Liver (tissue), 9 donors: ENCODE data around the gene SNTN. TPM values are rescaled to one million over a fixed set of nuclear protein-coding genes. Genes with fewer than 3 reads are reported as not detected.

ENCODE experiments used
- DNase-seq: peaks from one replicate; pipeline ENCODE4 v3.0.0-alpha.2; 2017; ENCODE audit warnings: low spot score
- H3K27ac ChIP-seq, 2 donors: one replicate each; pipeline ENCODE4 v1.7.0; 2013; ENCODE audit warnings: inconsistent platforms in 2 of 2, low read length in 2 of 2, control low read depth in 1 of 2, low read depth in 1 of 2, mild to moderate bottlenecking in 1 of 2
- H3K27me3 ChIP-seq, 4 donors: one replicate each; pipeline versions ENCODE4 v1.6.1 to v1.7.0; 2013; ENCODE audit warnings: low read length in 3 of 4, inconsistent platforms in 1 of 4, mild to moderate bottlenecking in 1 of 4, moderate library complexity in 1 of 4; ENCODE audit not compliant: control insufficient read depth in 4 of 4, insufficient read depth in 4 of 4
- H3K36me3 ChIP-seq, 4 donors: one replicate each; pipeline versions ENCODE4 v1.6.1 to v1.7.0; 2013; ENCODE audit warnings: low read length in 3 of 4, mild to moderate bottlenecking in 3 of 4, low read depth in 1 of 4, moderate library complexity in 1 of 4; ENCODE audit not compliant: control insufficient read depth in 4 of 4, insufficient read depth in 3 of 4
- H3K4me1 ChIP-seq, 4 donors: one replicate each; pipeline versions ENCODE4 v1.6.1 to v1.7.0; 2013; ENCODE audit warnings: low read length in 3 of 4, mild to moderate bottlenecking in 3 of 4, moderate library complexity in 1 of 4; ENCODE audit not compliant: control insufficient read depth in 4 of 4, insufficient read depth in 4 of 4
- H3K4me3 ChIP-seq, 3 donors: one replicate each; pipeline versions ENCODE4 v1.6.1 to v1.7.0; 2013; ENCODE audit warnings: low read length in 3 of 3, control low read depth in 1 of 3, low read depth in 1 of 3, mild to moderate bottlenecking in 1 of 3
- H3K9ac ChIP-seq, 2 donors: one replicate each; pipeline ENCODE4 v1.7.0; 2013; ENCODE audit warnings: low read length in 2 of 2, mild to moderate bottlenecking in 2 of 2, moderate library complexity in 2 of 2, control low read depth in 1 of 2, low read depth in 1 of 2
- H3K9me3 ChIP-seq, 4 donors: one replicate each; pipeline versions ENCODE4 v1.6.1 to v1.7.0; 2013; ENCODE audit warnings: low read length in 3 of 4; ENCODE audit not compliant: control insufficient read depth in 4 of 4
- EGR1 ChIP-seq, 2 donors: IDR thresholded peaks; 2 replicates each; pipeline ENCODE4 v1.6.1; 2016 to 2018; ENCODE audit warnings: antibody characterized with exemption in 2 of 2, low read depth in 2 of 2
- FOXA2 ChIP-seq: IDR thresholded peaks from 2 replicates; pipeline ENCODE4 v1.6.1; 2016; ENCODE audit warnings: antibody characterized with exemption
- GABPA ChIP-seq, 2 donors: IDR thresholded peaks in 1 of 2; conservative IDR thresholded peaks in 1 of 2; 2 replicates each; pipeline ENCODE4 v1.6.1; 2016; ENCODE audit warnings: antibody characterized with exemption in 2 of 2, mild to moderate bottlenecking in 1 of 2, moderate library complexity in 1 of 2
- HNF4A ChIP-seq, 2 donors: conservative IDR thresholded peaks; 2 replicates each; pipeline ENCODE4 v1.6.1; 2016; ENCODE audit warnings: antibody characterized with exemption in 2 of 2, mild to moderate bottlenecking in 2 of 2
- HNF4G ChIP-seq: IDR thresholded peaks from 2 replicates; pipeline ENCODE4 v1.6.1; 2016; ENCODE audit warnings: antibody characterized with exemption
- JUND ChIP-seq, 2 donors: IDR thresholded peaks; 2 replicates each; pipeline ENCODE4 v1.6.1; 2016; ENCODE audit warnings: antibody characterized with exemption in 2 of 2
- MAX ChIP-seq: IDR thresholded peaks from 2 replicates; pipeline ENCODE4 v1.6.1; 2016; ENCODE audit warnings: antibody characterized with exemption
- RAD21 ChIP-seq, 2 donors: IDR thresholded peaks; 2 replicates each; pipeline ENCODE4 v1.6.1; 2016; ENCODE audit warnings: antibody characterized with exemption in 2 of 2, mild to moderate bottlenecking in 2 of 2
- TAF1 ChIP-seq: conservative IDR thresholded peaks from 2 replicates; pipeline ENCODE4 v1.6.1; 2016; ENCODE audit warnings: antibody characterized with exemption, mild to moderate bottlenecking
- YY1 ChIP-seq: IDR thresholded peaks from 2 replicates; pipeline ENCODE4 v1.6.1; 2016; ENCODE audit warnings: antibody characterized with exemption, mild to moderate bottlenecking
- WGBS: extraction: QIAGEN DNeasy Blood & Tissue Kit; methylation state at CpG from one replicate; pipeline ENCODE4 v1.1.7; 2013; 5-methylcytosine and 5-hydroxymethylcytosine counted together
- polyA plus RNA-seq, 2 donors: library from polyadenylated mRNA; stranded (reverse) in 1 of 2; unstranded in 1 of 2; fragments of 200-250 nt in 1 of 2; fragments of >200 nt in 1 of 2; fragmentation: Nextera tagmentation in 1 of 2; extraction: Ambion mirVana in 1 of 2; gene quantifications; one replicate each; pipeline versions ENCODE4 v1.2.1 to v1.2.3, GENCODE V29; 2013 to 2015
- total RNA-seq, 2 donors: library from RNA; depleted of rRNA; stranded (reverse); fragments of >200 nt; gene quantifications; one replicate each; pipeline ENCODE4 v1.2.3, GENCODE V29; 2014
- TF ChIP-seq, protein P1 (sequence below): IDR thresholded peaks from 2 replicates; pipeline ENCODE4 v1.6.1; 2016; ENCODE audit warnings: antibody characterized with exemption
- TF ChIP-seq, protein P2 (sequence below): IDR thresholded peaks from 2 replicates; pipeline ENCODE4 v1.6.1; 2016; ENCODE audit warnings: antibody characterized with exemption
- TF ChIP-seq, protein P3 (sequence below): fragments of 150-350 bp; IDR thresholded peaks from 2 replicates; pipeline ENCODE4 v1.5.1; 2017; ENCODE audit warnings: improper control_type of control experiment, low read depth, low read length; ENCODE audit not compliant: missing input control
- TF ChIP-seq, protein P4 (sequence below): IDR thresholded peaks from 2 replicates; pipeline ENCODE4 v1.6.1; 2016; ENCODE audit warnings: antibody characterized with exemption, mild to moderate bottlenecking
- donor health status: healthy.
- donor health status: healthy.
- donor health status: healthy.
- donor health status: healthy.
- donor health status: healthy.

SNTN gene
- total and polyA plus RNA-seq, 4 donors, result not detected

GRCh38 chr3:63617391-63617790 is 35.1 kb upstream of the SNTN start:
- no peaks in the 10 kb centered on the region for H3K27me3 ChIP-seq
- DNase-seq, result no peak
- TF ChIP-seq MAX, result no peak
- no peak for TF ChIP-seq HNF4A (conservative IDR thresholded peaks at IDR 0.05)
- TF ChIP-seq, protein P1, sequence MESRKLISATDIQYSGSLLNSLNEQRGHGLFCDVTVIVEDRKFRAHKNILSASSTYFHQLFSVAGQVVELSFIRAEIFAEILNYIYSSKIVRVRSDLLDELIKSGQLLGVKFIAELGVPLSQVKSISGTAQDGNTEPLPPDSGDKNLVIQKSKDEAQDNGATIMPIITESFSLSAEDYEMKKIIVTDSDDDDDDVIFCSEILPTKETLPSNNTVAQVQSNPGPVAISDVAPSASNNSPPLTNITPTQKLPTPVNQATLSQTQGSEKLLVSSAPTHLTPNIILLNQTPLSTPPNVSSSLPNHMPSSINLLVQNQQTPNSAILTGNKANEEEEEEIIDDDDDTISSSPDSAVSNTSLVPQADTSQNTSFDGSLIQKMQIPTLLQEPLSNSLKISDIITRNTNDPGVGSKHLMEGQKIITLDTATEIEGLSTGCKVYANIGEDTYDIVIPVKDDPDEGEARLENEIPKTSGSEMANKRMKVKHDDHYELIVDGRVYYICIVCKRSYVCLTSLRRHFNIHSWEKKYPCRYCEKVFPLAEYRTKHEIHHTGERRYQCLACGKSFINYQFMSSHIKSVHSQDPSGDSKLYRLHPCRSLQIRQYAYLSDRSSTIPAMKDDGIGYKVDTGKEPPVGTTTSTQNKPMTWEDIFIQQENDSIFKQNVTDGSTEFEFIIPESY, result no peak
- TF ChIP-seq JUND (IDR thresholded peaks at IDR 0.05), result no peak
- TF ChIP-seq, protein P2, sequence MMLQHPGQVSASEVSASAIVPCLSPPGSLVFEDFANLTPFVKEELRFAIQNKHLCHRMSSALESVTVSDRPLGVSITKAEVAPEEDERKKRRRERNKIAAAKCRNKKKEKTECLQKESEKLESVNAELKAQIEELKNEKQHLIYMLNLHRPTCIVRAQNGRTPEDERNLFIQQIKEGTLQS, result no peak
- TF ChIP-seq EGR1 (IDR thresholded peaks at IDR 0.05; ENCODE audit: low read depth in 2 of 2), result no peak
- H3K9me3 ChIP-seq, result no peaks in the 10 kb centered on the region
- H3K4me1 ChIP-seq, result no peaks in the 10 kb centered on the region
- H3K9ac ChIP-seq, result no peak overlapping the region
- H3K27ac ChIP-seq, result no peak overlapping the region
- WGBS, result 71% methylated on average over 4 of the region's 4 CpGs
- no peak overlapping the region for H3K4me3 ChIP-seq
- H3K36me3 ChIP-seq, result no peaks in the 10 kb centered on the region

DNA sequence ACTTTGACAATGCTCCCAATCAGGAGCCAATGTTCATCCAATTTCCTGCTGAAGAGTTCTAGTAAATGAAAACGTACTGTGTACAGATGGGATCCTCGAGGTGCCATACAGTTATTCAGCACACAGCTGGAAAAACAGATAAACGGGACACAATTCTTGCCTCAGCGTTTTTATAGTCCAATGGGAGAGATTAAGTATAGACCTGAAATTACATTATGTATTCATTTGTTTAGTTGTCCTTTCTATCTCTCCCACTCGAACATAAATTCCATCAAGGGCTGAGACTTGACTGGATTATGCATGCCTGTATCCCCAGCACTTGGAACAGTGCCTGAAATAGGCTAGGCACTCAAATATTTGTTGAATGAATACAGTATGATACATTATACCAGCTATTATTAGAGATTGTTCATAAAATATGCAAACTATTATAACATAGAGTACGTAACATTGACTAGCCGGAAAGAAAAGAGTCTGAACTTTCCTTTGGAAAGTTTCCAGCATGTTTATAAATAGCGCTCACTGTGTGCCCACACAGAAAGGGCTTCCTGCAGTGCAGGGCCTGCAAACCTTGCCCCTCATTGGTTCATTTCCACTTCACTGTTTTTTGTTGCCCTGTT is 27.4 kb upstream of the SNTN start:
- Histone ChIP-seq H3K36me3 (no peaks in the 10 kb centered on the region), H3K27me3 (peaks cover 0 to 8% (median 0%) of the 10 kb centered on the region in 4 donors), H3K9ac (no peak overlapping the region), H3K4me1 (no peaks in the 10 kb centered on the region), H3K9me3 (no peaks in the 10 kb centered on the region), H3K4me3 (no peak overlapping the region), H3K27ac (no peak overlapping the region)
- 49% methylated on average over 8 of the region's 8 CpGs for WGBS
- no peak for TF ChIP-seq JUND (IDR thresholded peaks at IDR 0.05)
- no peak for TF ChIP-seq YY1
- no peak for TF ChIP-seq HNF4G
- no peak for TF ChIP-seq GABPA (IDR thresholded peaks at IDR 0.05 in 1 of 2, conservative IDR thresholded peaks at IDR 0.05 in 1 of 2)
- TF ChIP-seq, protein P1, result no peak
- no peak for DNase-seq

- H3K27me3 ChIP-seq, result no peaks in the 10 kb centered on the region
- no peaks in the 10 kb centered on the region for H3K4me1 ChIP-seq
- no peak overlapping the region for H3K27ac ChIP-seq
- WGBS, result 81% methylated on average over 4 of the region's 4 CpGs
- H3K9ac ChIP-seq, result no peak overlapping the region
- H3K36me3 ChIP-seq, result no peaks in the 10 kb centered on the region
- no peak overlapping the region for H3K4me3 ChIP-seq
- no peaks in the 10 kb centered on the region for H3K9me3 ChIP-seq
- DNase-seq, result no peak
- no peak for TF ChIP-seq FOXA2
- TF ChIP-seq RAD21 (IDR thresholded peaks at IDR 0.05), result no peak
- TF ChIP-seq, protein P2, result no peak
- TF ChIP-seq TAF1, result no peak
- TF ChIP-seq HNF4G, result no peak
- no peak for TF ChIP-seq MAX
- TF ChIP-seq, protein P3, sequence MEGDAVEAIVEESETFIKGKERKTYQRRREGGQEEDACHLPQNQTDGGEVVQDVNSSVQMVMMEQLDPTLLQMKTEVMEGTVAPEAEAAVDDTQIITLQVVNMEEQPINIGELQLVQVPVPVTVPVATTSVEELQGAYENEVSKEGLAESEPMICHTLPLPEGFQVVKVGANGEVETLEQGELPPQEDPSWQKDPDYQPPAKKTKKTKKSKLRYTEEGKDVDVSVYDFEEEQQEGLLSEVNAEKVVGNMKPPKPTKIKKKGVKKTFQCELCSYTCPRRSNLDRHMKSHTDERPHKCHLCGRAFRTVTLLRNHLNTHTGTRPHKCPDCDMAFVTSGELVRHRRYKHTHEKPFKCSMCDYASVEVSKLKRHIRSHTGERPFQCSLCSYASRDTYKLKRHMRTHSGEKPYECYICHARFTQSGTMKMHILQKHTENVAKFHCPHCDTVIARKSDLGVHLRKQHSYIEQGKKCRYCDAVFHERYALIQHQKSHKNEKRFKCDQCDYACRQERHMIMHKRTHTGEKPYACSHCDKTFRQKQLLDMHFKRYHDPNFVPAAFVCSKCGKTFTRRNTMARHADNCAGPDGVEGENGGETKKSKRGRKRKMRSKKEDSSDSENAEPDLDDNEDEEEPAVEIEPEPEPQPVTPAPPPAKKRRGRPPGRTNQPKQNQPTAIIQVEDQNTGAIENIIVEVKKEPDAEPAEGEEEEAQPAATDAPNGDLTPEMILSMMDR, result no peak
- no peak for TF ChIP-seq JUND (IDR thresholded peaks at IDR 0.05)
- TF ChIP-seq, protein P4, sequence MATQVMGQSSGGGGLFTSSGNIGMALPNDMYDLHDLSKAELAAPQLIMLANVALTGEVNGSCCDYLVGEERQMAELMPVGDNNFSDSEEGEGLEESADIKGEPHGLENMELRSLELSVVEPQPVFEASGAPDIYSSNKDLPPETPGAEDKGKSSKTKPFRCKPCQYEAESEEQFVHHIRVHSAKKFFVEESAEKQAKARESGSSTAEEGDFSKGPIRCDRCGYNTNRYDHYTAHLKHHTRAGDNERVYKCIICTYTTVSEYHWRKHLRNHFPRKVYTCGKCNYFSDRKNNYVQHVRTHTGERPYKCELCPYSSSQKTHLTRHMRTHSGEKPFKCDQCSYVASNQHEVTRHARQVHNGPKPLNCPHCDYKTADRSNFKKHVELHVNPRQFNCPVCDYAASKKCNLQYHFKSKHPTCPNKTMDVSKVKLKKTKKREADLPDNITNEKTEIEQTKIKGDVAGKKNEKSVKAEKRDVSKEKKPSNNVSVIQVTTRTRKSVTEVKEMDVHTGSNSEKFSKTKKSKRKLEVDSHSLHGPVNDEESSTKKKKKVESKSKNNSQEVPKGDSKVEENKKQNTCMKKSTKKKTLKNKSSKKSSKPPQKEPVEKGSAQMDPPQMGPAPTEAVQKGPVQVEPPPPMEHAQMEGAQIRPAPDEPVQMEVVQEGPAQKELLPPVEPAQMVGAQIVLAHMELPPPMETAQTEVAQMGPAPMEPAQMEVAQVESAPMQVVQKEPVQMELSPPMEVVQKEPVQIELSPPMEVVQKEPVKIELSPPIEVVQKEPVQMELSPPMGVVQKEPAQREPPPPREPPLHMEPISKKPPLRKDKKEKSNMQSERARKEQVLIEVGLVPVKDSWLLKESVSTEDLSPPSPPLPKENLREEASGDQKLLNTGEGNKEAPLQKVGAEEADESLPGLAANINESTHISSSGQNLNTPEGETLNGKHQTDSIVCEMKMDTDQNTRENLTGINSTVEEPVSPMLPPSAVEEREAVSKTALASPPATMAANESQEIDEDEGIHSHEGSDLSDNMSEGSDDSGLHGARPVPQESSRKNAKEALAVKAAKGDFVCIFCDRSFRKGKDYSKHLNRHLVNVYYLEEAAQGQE, result no peak
- TF ChIP-seq HNF4A (conservative IDR thresholded peaks at IDR 0.05), result no peak
These were observed 20.8 kb upstream of the SNTN start for GRCh38 chr3:63631670-63632069.
